ENCODE results near the gene SPTLC3. TPM values are rescaled to one million over a fixed set of nuclear protein-coding genes. Genes with fewer than 3 reads are reported as not detected.

Gene SPTLC3
- total RNA-seq (3.4 TPM), polyA plus RNA-seq (3.8 TPM)
- long read RNA-seq, donor 1, result 0 reads
- long read RNA-seq, donor 2, result 0 reads
- long read RNA-seq, donor 3, result 0 reads
- long read RNA-seq, donor 4, full-length matches to known transcripts, result 1 of 1 reads
- long read RNA-seq, donor 4, partial matches to known transcripts, result 0 of 1 reads
- long read RNA-seq, donor 4, other reads (novel, unspliced or antisense), result 0 of 1 reads
- long read RNA-seq, donor 5, result 0 reads
- long read RNA-seq, donor 6, full-length matches to known transcripts, result 1 of 1 reads
- long read RNA-seq, donor 6, partial matches to known transcripts, result 0 of 1 reads
- long read RNA-seq, donor 6, other reads (novel, unspliced or antisense), result 0 of 1 reads
- long read RNA-seq, donor 7, result 0 reads
- long read RNA-seq, donor 8, result 0 reads
- long read RNA-seq, donor 9, result 0 reads
- long read RNA-seq, donor 10, result 0 reads

DNA sequence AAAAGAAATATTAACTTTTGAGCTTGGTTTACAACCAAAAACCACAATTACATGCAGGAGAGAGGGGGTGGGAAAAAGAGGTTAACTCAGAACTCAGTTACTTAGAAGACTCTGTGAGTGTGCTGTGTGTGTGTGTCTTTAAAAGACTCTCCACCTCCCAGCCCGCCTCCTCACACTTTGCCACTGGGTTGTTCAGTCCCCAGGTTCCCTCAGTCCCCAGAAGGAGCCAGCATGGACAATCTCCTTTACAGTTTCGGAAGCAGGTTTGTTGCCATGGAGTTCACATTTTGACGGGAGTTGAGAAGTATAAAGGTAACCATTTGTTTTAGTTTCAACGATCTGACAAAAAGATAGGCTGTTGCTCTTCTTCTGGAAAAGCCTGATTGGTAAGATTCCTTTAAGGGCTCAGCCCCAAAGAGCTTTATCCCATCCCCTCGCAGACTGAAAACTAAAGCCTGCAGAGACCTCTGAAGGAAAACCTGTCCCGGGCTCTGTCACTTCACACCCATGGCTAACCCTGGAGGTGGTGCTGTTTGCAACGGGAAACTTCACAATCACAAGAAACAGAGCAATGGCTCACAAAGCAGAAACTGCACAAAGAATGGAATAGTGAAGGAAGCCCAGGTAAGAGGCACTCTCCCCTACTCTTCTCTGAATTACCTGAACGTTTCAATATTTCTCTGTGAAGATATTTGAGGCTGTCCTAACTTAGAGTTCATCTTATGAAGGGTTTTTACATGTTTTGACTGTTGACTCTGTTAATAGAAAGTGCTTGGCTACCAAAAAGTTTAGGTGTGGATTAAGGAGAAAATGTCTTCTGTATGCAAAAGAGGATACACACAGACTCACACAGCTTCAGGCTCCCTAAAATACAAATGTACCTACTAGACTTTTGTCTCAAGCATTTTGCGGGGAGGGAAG is at the start of gene SPTLC3:
Gene SPTLC3 (plus strand): TSS at position 212 of the 921 bp plus-strand sequence. CDS start 296 bp downstream, at position 508.
- peaks cover 15 to 18% of the 10 kb centered on the region in 2 donors for H3K4me1 ChIP-seq (ENCODE audit: control insufficient read depth in 2 of 2, insufficient read depth in 2 of 2, low read length in 2 of 2)
- H3K9me3 ChIP-seq (ENCODE audit: control insufficient read depth in 2 of 2, insufficient read depth in 1 of 2, low read length in 1 of 2), result no peaks in the 10 kb centered on the region
- DNase-seq (ENCODE audit: low read depth in 6 of 9, low spot score in 9 of 9), result peak in 2 of 9 donors; percentile 18 to 51
- peak within 1 kb of the TSS; percentile 24 to 53 for H3K4me3 ChIP-seq (ENCODE audit: low read length in 2 of 2)
- WGBS, result under 1% methylated on average over 9 of the region's 9 CpGs
- no peaks in the 10 kb centered on the region for H3K27me3 ChIP-seq (ENCODE audit: control insufficient read depth in 2 of 2, insufficient read depth in 1 of 2, low read length in 1 of 2)
- H3K36me3 ChIP-seq (ENCODE audit: control insufficient read depth in 2 of 2, insufficient read depth in 2 of 2, low read length in 1 of 2), result no peaks in the 10 kb centered on the region
- peak within 1 kb of the TSS; percentile 22 to 53 for H3K27ac ChIP-seq (ENCODE audit: low read depth in 1 of 2, low read length in 1 of 2)

DNA sequence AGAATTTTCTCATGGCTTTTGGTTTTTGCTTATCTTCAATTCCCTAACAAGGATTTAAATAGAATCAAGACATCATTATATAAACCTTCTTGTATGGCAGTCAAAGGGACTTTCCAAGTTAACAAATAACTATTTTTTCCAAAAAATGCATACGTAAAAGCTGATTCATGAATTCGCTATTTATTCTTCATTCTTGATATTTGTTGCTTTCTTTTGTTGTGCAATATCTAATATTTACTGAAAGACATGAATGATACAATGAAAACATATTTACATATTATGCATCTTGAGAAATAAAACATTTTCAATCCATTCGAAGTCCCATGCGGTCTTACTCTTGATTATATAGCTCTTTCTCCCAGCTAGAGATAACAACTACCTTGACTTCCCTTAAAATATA is 47.0 kb upstream of the SPTLC3 start:
- H3K9me3 ChIP-seq (ENCODE audit: control insufficient read depth in 2 of 2, insufficient read depth in 1 of 2, low read length in 1 of 2), result no peaks in the 10 kb centered on the region
- no peak overlapping the region for H3K4me3 ChIP-seq (ENCODE audit: low read length in 2 of 2)
- peaks cover 13 to 21% of the 10 kb centered on the region in 2 donors for H3K4me1 ChIP-seq (ENCODE audit: control insufficient read depth in 2 of 2, insufficient read depth in 2 of 2, low read length in 2 of 2)
- no peaks in the 10 kb centered on the region for H3K36me3 ChIP-seq (ENCODE audit: control insufficient read depth in 2 of 2, insufficient read depth in 2 of 2, low read length in 1 of 2)
- no peaks in the 10 kb centered on the region for H3K27me3 ChIP-seq (ENCODE audit: control insufficient read depth in 2 of 2, insufficient read depth in 1 of 2, low read length in 1 of 2)
- WGBS, result 97% methylated on average over 4 of the region's 4 CpGs
- H3K27ac ChIP-seq (ENCODE audit: low read depth in 1 of 2, low read length in 1 of 2), result no peak overlapping the region
- DNase-seq (ENCODE audit: low read depth in 6 of 9, low spot score in 9 of 9), result no peak

GRCh38 chr20:12962895-12963294 is 45.9 kb upstream of the SPTLC3 start:
- H3K36me3 ChIP-seq (ENCODE audit: control insufficient read depth in 2 of 2, insufficient read depth in 2 of 2, low read length in 1 of 2), result no peaks in the 10 kb centered on the region
- no peaks in the 10 kb centered on the region for H3K9me3 ChIP-seq (ENCODE audit: control insufficient read depth in 2 of 2, insufficient read depth in 1 of 2, low read length in 1 of 2)
- peaks cover 18 to 23% of the 10 kb centered on the region in 2 donors for H3K4me1 ChIP-seq (ENCODE audit: control insufficient read depth in 2 of 2, insufficient read depth in 2 of 2, low read length in 2 of 2)
- H3K27ac ChIP-seq (ENCODE audit: low read depth in 1 of 2, low read length in 1 of 2), result no peak overlapping the region
- WGBS, result 90% methylated on average over 2 of the region's 2 CpGs
- H3K27me3 ChIP-seq (ENCODE audit: control insufficient read depth in 2 of 2, insufficient read depth in 1 of 2, low read length in 1 of 2), result no peaks in the 10 kb centered on the region
- no peak for DNase-seq (ENCODE audit: low read depth in 6 of 9, low spot score in 9 of 9)
- no peak overlapping the region for H3K4me3 ChIP-seq (ENCODE audit: low read length in 2 of 2)

DNA sequence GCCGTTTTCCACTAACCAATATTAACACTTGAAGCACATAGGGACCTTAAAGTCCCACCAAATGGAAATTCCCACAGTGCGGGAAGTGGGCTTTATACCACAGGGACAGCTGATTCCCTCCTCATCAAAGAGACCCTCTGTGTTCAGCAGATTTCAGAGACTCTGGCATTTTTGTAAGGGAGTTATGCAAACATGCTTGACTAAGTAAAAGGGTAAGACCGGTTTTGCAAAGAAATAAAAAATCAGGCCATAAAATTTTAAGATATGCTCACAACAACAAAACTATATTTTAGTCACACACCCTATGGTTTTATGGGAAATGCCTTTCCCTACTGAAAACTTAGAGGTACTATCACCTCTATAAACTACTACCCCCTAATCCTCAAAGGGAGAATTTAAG is 45.4 kb upstream of the SPTLC3 start:
- no peak for DNase-seq (ENCODE audit: low read depth in 6 of 9, low spot score in 9 of 9)
- Histone ChIP-seq H3K27ac (ENCODE audit: low read depth in 1 of 2, low read length in 1 of 2) (no peak overlapping the region), H3K36me3 (ENCODE audit: control insufficient read depth in 2 of 2, insufficient read depth in 2 of 2, low read length in 1 of 2) (no peaks in the 10 kb centered on the region), H3K27me3 (ENCODE audit: control insufficient read depth in 2 of 2, insufficient read depth in 1 of 2, low read length in 1 of 2) (no peaks in the 10 kb centered on the region), H3K4me3 (ENCODE audit: low read length in 2 of 2) (no peak overlapping the region), H3K4me1 (ENCODE audit: control insufficient read depth in 2 of 2, insufficient read depth in 2 of 2, low read length in 2 of 2) (peaks cover 18 to 25% of the 10 kb centered on the region in 2 donors), H3K9me3 (ENCODE audit: control insufficient read depth in 2 of 2, insufficient read depth in 1 of 2, low read length in 1 of 2) (no peaks in the 10 kb centered on the region)
- 90% methylated on average over 3 of the region's 3 CpGs for WGBS

DNA sequence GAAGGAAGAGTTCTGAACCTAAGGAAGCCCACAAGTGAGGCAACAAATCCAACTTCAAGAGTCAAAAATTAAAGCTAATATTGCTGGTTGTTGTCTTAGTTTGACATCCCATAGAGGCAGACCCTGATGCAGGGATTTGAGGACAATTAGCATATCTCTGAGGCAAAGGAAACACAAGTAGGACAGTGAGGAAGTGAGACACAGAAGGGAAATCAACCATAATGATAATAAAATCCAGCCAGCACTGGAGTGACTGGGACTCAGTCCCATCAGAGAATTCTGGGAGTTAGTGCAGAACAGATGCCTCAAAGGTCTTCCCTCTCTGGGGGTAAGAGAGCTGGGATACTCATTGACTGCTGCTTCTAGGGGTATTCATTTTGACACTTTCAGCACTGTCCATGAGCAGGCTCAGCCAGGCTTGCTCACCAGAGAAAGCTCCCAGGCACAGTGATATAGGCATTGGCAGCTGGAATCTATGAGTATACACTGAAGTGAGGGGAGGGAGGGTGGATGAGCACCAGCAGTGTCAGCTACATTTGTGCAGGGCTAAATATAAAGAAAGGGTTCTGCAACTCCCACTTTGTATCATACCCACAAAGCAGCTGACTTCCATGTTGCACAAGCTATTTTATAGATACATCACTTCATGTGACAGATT is 43.4 kb upstream of the SPTLC3 start:
- DNase-seq (ENCODE audit: low read depth in 6 of 9, low spot score in 9 of 9), result no peak
- H3K9me3 ChIP-seq (ENCODE audit: control insufficient read depth in 2 of 2, insufficient read depth in 1 of 2, low read length in 1 of 2), result no peaks in the 10 kb centered on the region
- no peaks in the 10 kb centered on the region for H3K27me3 ChIP-seq (ENCODE audit: control insufficient read depth in 2 of 2, insufficient read depth in 1 of 2, low read length in 1 of 2)
- no peaks in the 10 kb centered on the region for H3K36me3 ChIP-seq (ENCODE audit: control insufficient read depth in 2 of 2, insufficient read depth in 2 of 2, low read length in 1 of 2)
- H3K27ac ChIP-seq (ENCODE audit: low read depth in 1 of 2, low read length in 1 of 2), result peak overlapping the region; percentile 78 to 87
- peaks cover 18 to 25% of the 10 kb centered on the region in 2 donors for H3K4me1 ChIP-seq (ENCODE audit: control insufficient read depth in 2 of 2, insufficient read depth in 2 of 2, low read length in 2 of 2)
- H3K4me3 ChIP-seq (ENCODE audit: low read length in 2 of 2), result peak overlapping the region in 1 of 2 donors; percentile 22

- Histone ChIP-seq H3K9me3 (ENCODE audit: control insufficient read depth in 2 of 2, insufficient read depth in 1 of 2, low read length in 1 of 2) (no peaks in the 10 kb centered on the region), H3K27ac (ENCODE audit: low read depth in 1 of 2, low read length in 1 of 2) (peak overlapping the region; percentile 78 to 87), H3K4me1 (ENCODE audit: control insufficient read depth in 2 of 2, insufficient read depth in 2 of 2, low read length in 2 of 2) (peaks cover 20 to 25% of the 10 kb centered on the region in 2 donors), H3K36me3 (ENCODE audit: control insufficient read depth in 2 of 2, insufficient read depth in 2 of 2, low read length in 1 of 2) (no peaks in the 10 kb centered on the region), H3K4me3 (ENCODE audit: low read length in 2 of 2) (peak overlapping the region in 1 of 2 donors; percentile 22), H3K27me3 (ENCODE audit: control insufficient read depth in 2 of 2, insufficient read depth in 1 of 2, low read length in 1 of 2) (no peaks in the 10 kb centered on the region)
- 18% methylated on average over 4 of the region's 4 CpGs for WGBS
- DNase-seq (ENCODE audit: low read depth in 6 of 9, low spot score in 9 of 9), result peak in 8 of 9 donors; percentile 9 to 84 (median 36)
Measured at GRCh38 chr20:12965870-12966251, 42.9 kb upstream of the SPTLC3 start.

DNA sequence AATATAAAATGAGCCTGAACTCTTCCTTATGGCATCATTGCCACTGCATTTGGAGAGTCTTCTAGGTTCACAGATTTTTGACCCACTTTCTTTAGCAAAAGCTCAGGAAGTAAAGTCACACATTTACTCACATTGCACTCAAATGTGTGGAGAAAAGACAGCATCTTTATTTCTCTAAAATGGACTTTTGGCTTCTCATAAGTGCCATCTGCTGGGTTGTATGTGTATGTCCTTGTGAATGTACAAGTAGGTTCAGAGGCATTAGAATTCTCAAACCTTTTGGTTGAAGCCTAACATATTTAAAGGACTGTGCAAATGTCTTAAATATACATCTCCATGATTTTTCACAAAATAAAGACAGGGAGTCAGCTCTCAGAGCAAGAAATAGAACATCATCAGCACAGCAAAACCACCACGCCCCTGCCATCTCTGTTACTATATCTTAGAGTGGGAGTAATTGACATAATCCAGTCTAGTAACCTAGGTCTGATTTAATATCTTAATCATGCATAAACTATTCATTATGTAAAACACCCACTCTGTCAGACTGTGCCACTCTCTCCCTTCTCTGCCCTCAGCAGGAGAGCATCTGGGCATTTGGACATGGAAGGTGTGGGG is 42.2 kb upstream of the SPTLC3 start:
- DNase-seq (ENCODE audit: low read depth in 6 of 9, low spot score in 9 of 9), result peak in 4 of 9 donors; percentile 4 to 69 (median 22)
- H3K27ac ChIP-seq (ENCODE audit: low read depth in 1 of 2, low read length in 1 of 2), result peak overlapping the region; percentile 58 to 78
- peaks cover 20 to 25% of the 10 kb centered on the region in 2 donors for H3K4me1 ChIP-seq (ENCODE audit: control insufficient read depth in 2 of 2, insufficient read depth in 2 of 2, low read length in 2 of 2)
- no peaks in the 10 kb centered on the region for H3K9me3 ChIP-seq (ENCODE audit: control insufficient read depth in 2 of 2, insufficient read depth in 1 of 2, low read length in 1 of 2)
- 95% methylated on average over 1 of the region's 1 CpG for WGBS
- H3K27me3 ChIP-seq (ENCODE audit: control insufficient read depth in 2 of 2, insufficient read depth in 1 of 2, low read length in 1 of 2), result no peaks in the 10 kb centered on the region
- no peak overlapping the region for H3K4me3 ChIP-seq (ENCODE audit: low read length in 2 of 2)
- no peaks in the 10 kb centered on the region for H3K36me3 ChIP-seq (ENCODE audit: control insufficient read depth in 2 of 2, insufficient read depth in 2 of 2, low read length in 1 of 2)

DNA sequence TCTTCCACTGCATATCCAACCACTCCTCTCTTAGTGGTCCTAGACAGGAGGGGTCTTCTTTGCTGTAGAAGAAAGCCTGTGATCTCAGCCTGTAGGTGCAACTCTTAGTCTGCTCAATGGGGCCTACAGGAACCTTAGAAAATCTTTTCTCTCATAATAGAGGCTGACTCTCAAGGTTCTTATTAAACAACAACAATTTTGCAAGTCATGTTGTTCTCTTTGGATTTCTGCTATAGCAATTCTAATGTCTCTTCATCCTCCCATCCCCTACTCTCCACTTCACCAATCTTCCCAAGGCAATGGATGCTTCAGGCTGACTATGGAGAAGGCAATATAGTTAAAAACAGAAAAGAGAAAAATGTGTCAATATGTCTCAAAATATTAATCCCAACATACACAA is 40.8 kb upstream of the SPTLC3 start:
- Histone ChIP-seq H3K36me3 (ENCODE audit: control insufficient read depth in 2 of 2, insufficient read depth in 2 of 2, low read length in 1 of 2) (no peaks in the 10 kb centered on the region), H3K27me3 (ENCODE audit: control insufficient read depth in 2 of 2, insufficient read depth in 1 of 2, low read length in 1 of 2) (no peaks in the 10 kb centered on the region), H3K4me3 (ENCODE audit: low read length in 2 of 2) (no peak overlapping the region), H3K4me1 (ENCODE audit: control insufficient read depth in 2 of 2, insufficient read depth in 2 of 2, low read length in 2 of 2) (peaks cover 20 to 25% of the 10 kb centered on the region in 2 donors), H3K27ac (ENCODE audit: low read depth in 1 of 2, low read length in 1 of 2) (no peak overlapping the region), H3K9me3 (ENCODE audit: control insufficient read depth in 2 of 2, insufficient read depth in 1 of 2, low read length in 1 of 2) (no peaks in the 10 kb centered on the region)
- DNase-seq (ENCODE audit: low read depth in 6 of 9, low spot score in 9 of 9), result no peak
